NT2/D1 (cell line): ENCODE data around the gene CHCHD1.

Experiments
- SUZ12 ChIP-seq: IDR thresholded peaks from 2 replicates; pipeline ENCODE4 v1.6.1; 2011; ENCODE audit not compliant: insufficient read length, insufficient read depth; ENCODE audit errors: extremely low read depth
- YY1 ChIP-seq: IDR thresholded peaks from 2 replicates; pipeline ENCODE4 v1.6.1; 2011; ENCODE audit not compliant: insufficient read length, insufficient read depth
- ZNF274 ChIP-seq: IDR thresholded peaks from 2 replicates; pipeline ENCODE4 v1.6.1; 2011; ENCODE audit warnings: mild to moderate bottlenecking, low read depth, low read length

GRCh38 chr10:73790886-73791625, 9.2 kb downstream of the CHCHD1 start:
- TF ChIP-seq ZNF274 (no peak), SUZ12 (no peak), YY1 (no peak)
